Adrenal gland (tissue), 5 donors: Measurements from ENCODE around the gene VAC14.

Experiments used
- CTCF ChIP-seq, 6 experiments: fragments of 450-650 bp in 4 of 6; fragments of 200-600 bp in 2 of 6; sonication (generic) in 1 of 6; IDR thresholded peaks; 1 replicate in 5 of 6; 2 replicates in 1 of 6; pipeline versions ENCODE4 v1.5.1 to v1.8.0; 2016 to 2021; ENCODE audit warnings: antibody characterized with exemption in 6 of 6, mild to moderate bottlenecking in 2 of 6, moderate library complexity in 1 of 6
- POLR2A ChIP-seq, 2 donors: fragments of 450-650 bp; IDR thresholded peaks; one replicate each; pipeline ENCODE4 v1.6.1; 2017; ENCODE audit warnings: antibody characterized with exemption in 2 of 2, mild to moderate bottlenecking in 2 of 2, moderate library complexity in 1 of 2
- donor health status: DM: no; HTN: no; CAD: no.

- no peak for TF ChIP-seq POLR2A (IDR thresholded peaks at IDR 0.05)
- TF ChIP-seq CTCF (IDR thresholded peaks at IDR 0.05) = no peak
Observed at GRCh38 chr16:70708366-70709246, 92.4 kb downstream of the VAC14 start.
